ENCODE measurements around the gene GLCCI1. TPM values are rescaled to one million over a fixed set of nuclear protein-coding genes. Genes with fewer than 3 reads are reported as not detected.

The GLCCI1 gene
- total and polyA plus RNA-seq, 2 of the 13 experiments (the other 11 are each of a cell fraction or from before 2014, with no cell fraction given): 1.3 to 1.7 TPM

- TF ChIP-seq YEATS2 (CRISPR knock-in tag; IDR thresholded peaks at IDR 0.05; ENCODE audit: borderline replicate concordance): no peak
- TF ChIP-seq, protein P1, sequence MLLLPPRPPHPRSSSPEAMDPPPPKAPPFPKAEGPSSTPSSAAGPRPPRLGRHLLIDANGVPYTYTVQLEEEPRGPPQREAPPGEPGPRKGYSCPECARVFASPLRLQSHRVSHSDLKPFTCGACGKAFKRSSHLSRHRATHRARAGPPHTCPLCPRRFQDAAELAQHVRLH (CRISPR knock-in tag; IDR thresholded peaks at IDR 0.05; ENCODE audit: borderline replicate concordance, low read depth): no peak
- no peak for TF ChIP-seq ZNF274 (CRISPR knock-in tag; IDR thresholded peaks at IDR 0.05)
- TF ChIP-seq ZNF616 (CRISPR knock-in tag; IDR thresholded peaks at IDR 0.05; ENCODE audit: low read depth): no peak
- TF ChIP-seq KLF11 (CRISPR knock-in tag; IDR thresholded peaks at IDR 0.05): no peak
Measured at GRCh38 chr7:7972922-7973594, 4.5 kb downstream of the GLCCI1 start (continued).

GRCh38 chr7:7976677-7977076, 8.1 kb downstream of the GLCCI1 start:
- FAIRE-seq: no peak

More at GRCh38 chr7:7976677-7977076, 8.1 kb downstream of the GLCCI1 start:
- no peaks in the 10 kb centered on the region for H4K20me1 ChIP-seq (ENCODE audit: insufficient read depth, low read length)
- WGBS (ENCODE audit: low lambda C conversion rate): 97% methylated on average over 3 of the region's 3 CpGs
- ATAC-seq (no peak), DNase-seq (ENCODE audit: low spot score) (no peak)
- no peaks in the 10 kb centered on the region for H3K79me2 ChIP-seq (ENCODE audit: insufficient read depth, low read length)
- peaks cover 7% of the 10 kb centered on the region; the same call in 1 of the 2 replicates for H3K4me1 ChIP-seq (ENCODE audit: insufficient read depth, low read length)
- no peaks in the 10 kb centered on the region for H3K36me3 ChIP-seq (replicated peaks in 1 of 2; ENCODE audit: control insufficient read depth in 1 of 2, insufficient read depth in 2 of 2, low read length in 2 of 2)
- no TSS peak for BruUV-seq (replicated peaks)
- H3K9me3 ChIP-seq (ENCODE audit: low read length): no peaks in the 10 kb centered on the region
- in situ Hi-C loops (cut with HindIII; ENCODE audit: extremely low pct_ligation_motif_present, low pct_unique_long_range_greater_than_20kb) (no loop called here), intact Hi-C loops (cut with micrococcal nuclease; ENCODE audit: unreplicated experiment) (no loop called here)
- ChIA-PET CTCF (ENCODE audit: low intra/inter-chr PET ratio, low total read pairs) (no interaction called here), POLR2A (no interaction called here)
- no peak overlapping the region for H3K4me3 ChIP-seq (replicated peaks in 1 of 3; ENCODE audit: insufficient read depth in 1 of 3, low read depth in 2 of 3, low read length in 3 of 3)
- TF ChIP-seq ZNF333 (CRISPR knock-in tag; IDR thresholded peaks at IDR 0.05; ENCODE audit: borderline replicate concordance) (no peak), TBX2 (CRISPR knock-in tag; IDR thresholded peaks at IDR 0.05; ENCODE audit: borderline replicate concordance) (no peak), ZBTB7A (CRISPR knock-in tag; IDR thresholded peaks at IDR 0.05) (no peak), ZNF589 (CRISPR knock-in tag; conservative IDR thresholded peaks at IDR 0.05) (no peak), ZNF878 (CRISPR knock-in tag; IDR thresholded peaks at IDR 0.05) (no peak), ZNF563 (CRISPR knock-in tag; IDR thresholded peaks at IDR 0.05) (no peak), TP53 (CRISPR knock-in tag; conservative IDR thresholded peaks at IDR 0.05) (no peak), ZNF616 (CRISPR knock-in tag; IDR thresholded peaks at IDR 0.05; ENCODE audit: low read depth) (no peak), MAFF (IDR thresholded peaks at IDR 0.05; ENCODE audit: low read depth, low read length) (no peak), CENPT (CRISPR knock-in tag; IDR thresholded peaks at IDR 0.05; ENCODE audit: low read depth) (no peak), ZNF468 (CRISPR knock-in tag; IDR thresholded peaks at IDR 0.05) (no peak), NKX3-1 (CRISPR knock-in tag; IDR thresholded peaks at IDR 0.05) (no peak)
- TF ChIP-seq, protein P2, sequence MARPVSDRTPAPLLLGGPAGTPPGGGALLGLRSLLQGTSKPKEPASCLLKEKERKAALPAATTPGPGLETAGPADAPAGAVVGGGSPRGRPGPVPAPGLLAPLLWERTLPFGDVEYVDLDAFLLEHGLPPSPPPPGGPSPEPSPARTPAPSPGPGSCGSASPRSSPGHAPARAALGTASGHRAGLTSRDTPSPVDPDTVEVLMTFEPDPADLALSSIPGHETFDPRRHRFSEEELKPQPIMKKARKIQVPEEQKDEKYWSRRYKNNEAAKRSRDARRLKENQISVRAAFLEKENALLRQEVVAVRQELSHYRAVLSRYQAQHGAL (CRISPR knock-in tag; IDR thresholded peaks at IDR 0.05; ENCODE audit: not compliant biosample characterization): no peak
- TF ChIP-seq, protein P3, sequence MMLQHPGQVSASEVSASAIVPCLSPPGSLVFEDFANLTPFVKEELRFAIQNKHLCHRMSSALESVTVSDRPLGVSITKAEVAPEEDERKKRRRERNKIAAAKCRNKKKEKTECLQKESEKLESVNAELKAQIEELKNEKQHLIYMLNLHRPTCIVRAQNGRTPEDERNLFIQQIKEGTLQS (CRISPR knock-in tag; IDR thresholded peaks at IDR 0.05): no peak
- no peaks in the 10 kb centered on the region for H3K27me3 ChIP-seq (ENCODE audit: control insufficient read depth in 1 of 2, insufficient read depth in 2 of 2, low read length in 2 of 2)
- H3K9ac ChIP-seq (ENCODE audit: insufficient read depth, low read depth, low read length): no peak overlapping the region
- H3K4me2 ChIP-seq (ENCODE audit: low read depth, low read length): no peak overlapping the region
- no peak overlapping the region for H3K27ac ChIP-seq (ENCODE audit: extremely low read length, insufficient read depth, low read length)
- H2AFZ ChIP-seq (ENCODE audit: low read length): no peak overlapping the region
